Measurements from ENCODE around the gene RFPL4A.
"Not testable (repeated sequence)": the region's sequence is repeated elsewhere in the genome, so short reads cannot be mapped to it uniquely, and the experiment has no call there.

Gene RFPL4A

GRCh38 chr19:55758797-55759196 lies at the start of gene RFPL4A:
RFPL4A (plus strand) TSS chr19:55759097; CDS start chr19:55761801, 2,704 bp downstream.
- DNase-seq: not testable (repeated sequence)

- DNase-seq: no peak
Measured at GRCh38 chr19:55711719-55712118, 47.2 kb upstream of the RFPL4A start.

GRCh38 chr19:55712804-55713631 lies 45.9 kb upstream of the RFPL4A start:
- DNase-seq: no peak

- no peak for DNase-seq
Measured at GRCh38 chr19:55716531-55716930, 42.4 kb upstream of the RFPL4A start.

- DNase-seq: no peak
Measured at GRCh38 chr19:55717251-55717650, 41.6 kb upstream of the RFPL4A start.

GRCh38 chr19:55717879-55718711 lies 40.8 kb upstream of the RFPL4A start:
- DNase-seq: not testable (repeated sequence)

- DNase-seq: no peak
Measured at GRCh38 chr19:55720214-55720746, 38.6 kb upstream of the RFPL4A start.

GRCh38 chr19:55720801-55721200 lies 38.1 kb upstream of the RFPL4A start:
- DNase-seq: no peak

GRCh38 chr19:55723491-55723890 lies 35.4 kb upstream of the RFPL4A start:
- DNase-seq: no peak

GRCh38 chr19:55730378-55730777 lies 28.5 kb upstream of the RFPL4A start:
- not testable (repeated sequence) for DNase-seq

GRCh38 chr19:55738302-55738701 lies 20.6 kb upstream of the RFPL4A start, which contains the start of gene NLRP9:
NLRP9 (minus strand) TSS chr19:55738402; CDS start chr19:55738374, 28 bp downstream.
- DNase-seq: no peak

GRCh38 chr19:55750715-55751114 lies 8.2 kb upstream of the RFPL4A start:
- no peak for DNase-seq

- no peak for DNase-seq
Measured at GRCh38 chr19:55753401-55753800, 5.5 kb upstream of the RFPL4A start.

GRCh38 chr19:55756808-55757207 lies 2.1 kb upstream of the RFPL4A start:
- not testable (repeated sequence) for DNase-seq

- no peak for DNase-seq
Measured at GRCh38 chr19:55766466-55766865, 7.6 kb downstream of the RFPL4A start.

GRCh38 chr19:55768818-55769217 lies 9.9 kb downstream of the RFPL4A start, which contains the start of gene RFPL4AL1:
RFPL4AL1 (plus strand) TSS chr19:55769118; CDS start chr19:55771805, 2,687 bp downstream.
- not testable (repeated sequence) for DNase-seq

GRCh38 chr19:55769632-55770031 lies 10.7 kb downstream of the RFPL4A start:
- not testable (repeated sequence) for DNase-seq

- no peak for DNase-seq
Measured at GRCh38 chr19:55777528-55777927, 18.6 kb downstream of the RFPL4A start.

GRCh38 chr19:55778331-55778730 lies 19.4 kb downstream of the RFPL4A start:
- DNase-seq: no peak

GRCh38 chr19:55781112-55781511 lies 22.2 kb downstream of the RFPL4A start:
- DNase-seq: no peak

- DNase-seq: no peak
Measured at GRCh38 chr19:55795021-55795420, 36.1 kb downstream of the RFPL4A start.

- no peak for DNase-seq
Measured at GRCh38 chr19:55801416-55801815, 42.5 kb downstream of the RFPL4A start.

- no peak for DNase-seq
Measured at GRCh38 chr19:55802281-55802680, 43.4 kb downstream of the RFPL4A start.

Data from AML-193 (cell line).